HT-29 (cell line): ENCODE measurements around the gene MYO1A. TPM values are rescaled to one million over a fixed set of nuclear protein-coding genes. Genes with fewer than 3 reads are reported as not detected.
"Not testable (repeated sequence)": the region's sequence is repeated elsewhere in the genome, so short reads cannot be mapped to it uniquely, and the experiment has no call there.

Source experiments
- DNase-seq: peaks from one replicate; pipeline ENCODE4 v3.0.0-alpha.2; 2015; ENCODE audit warnings: low spot score
- total RNA-seq: library from RNA; depleted of rRNA; stranded (reverse); fragments of >200 nt; shearing (Covaris generic); gene quantifications from 2 replicates; pipeline ENCODE4 v1.2.3, GENCODE V29; 2014

The MYO1A gene
- total RNA-seq, 1 experiment from 2014 or later: 1.8 TPM

DNA sequence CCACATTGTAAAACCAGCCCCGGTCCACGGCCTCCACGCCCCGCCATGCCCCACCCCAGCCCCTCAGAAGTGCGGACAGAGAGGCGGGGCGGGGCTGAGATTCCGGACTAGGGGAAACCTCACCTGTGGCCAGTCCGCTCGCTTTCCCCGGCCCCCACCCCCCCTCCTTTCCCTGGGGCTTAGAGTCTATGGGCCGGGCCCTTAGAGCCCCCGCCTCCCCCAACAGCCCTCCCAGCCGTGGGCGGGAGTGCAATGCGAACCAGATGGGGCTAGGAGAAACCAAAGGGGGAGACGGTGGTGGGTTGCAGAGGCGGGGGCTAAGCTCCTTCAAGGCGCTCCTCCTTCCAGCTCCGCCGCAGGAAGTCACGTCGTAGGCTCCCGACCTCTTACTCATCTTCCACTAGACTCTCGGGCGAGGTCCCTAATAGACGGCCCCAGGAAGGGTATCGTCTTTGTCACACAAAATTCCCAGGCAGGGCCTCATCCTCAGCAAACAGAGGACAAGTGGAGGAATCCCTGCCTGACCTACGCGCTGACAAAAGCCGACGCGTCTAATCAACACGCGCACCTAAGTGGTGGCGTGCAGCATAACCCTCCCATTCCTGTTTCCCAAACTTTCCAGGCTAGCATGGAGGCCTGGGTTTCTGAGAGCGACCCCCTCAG lies 37.9 kb upstream of the MYO1A start:
- peak; percentile 66 for DNase-seq

DNA sequence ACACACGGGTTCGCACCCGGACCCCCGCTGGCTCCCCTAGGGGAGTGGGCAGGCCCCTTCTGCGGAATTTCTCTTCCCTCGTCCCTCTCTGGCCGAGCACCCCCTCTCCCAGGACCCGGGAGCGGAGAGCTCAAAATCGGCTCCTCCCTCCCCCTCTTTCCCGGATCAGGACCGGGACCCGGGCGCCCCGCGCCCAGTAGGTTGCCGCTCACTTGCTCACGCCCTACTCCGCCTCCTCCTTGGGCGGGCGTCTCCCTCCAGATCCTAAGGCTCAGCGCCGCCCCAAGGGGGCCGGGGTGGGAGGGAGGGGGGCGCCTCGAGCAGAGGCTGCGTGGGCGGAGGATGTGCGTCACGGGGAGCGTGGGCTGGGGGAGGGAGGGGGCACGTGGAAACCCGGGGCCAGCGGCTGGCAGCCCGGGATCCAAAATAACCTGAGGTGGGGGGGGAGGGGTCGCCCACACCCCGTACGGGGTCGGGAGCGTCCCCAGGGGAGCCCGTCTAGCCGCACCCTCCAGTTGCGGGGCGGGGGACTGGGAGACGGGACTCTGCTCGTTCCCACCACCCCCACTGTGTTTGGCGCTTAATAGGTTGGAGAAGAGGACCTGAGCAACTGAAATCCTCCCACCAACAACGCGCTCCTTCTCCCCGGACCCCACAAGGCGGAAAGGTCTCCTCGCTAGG lies 37.2 kb upstream of the MYO1A start:
- peak; percentile 62 for DNase-seq

DNA sequence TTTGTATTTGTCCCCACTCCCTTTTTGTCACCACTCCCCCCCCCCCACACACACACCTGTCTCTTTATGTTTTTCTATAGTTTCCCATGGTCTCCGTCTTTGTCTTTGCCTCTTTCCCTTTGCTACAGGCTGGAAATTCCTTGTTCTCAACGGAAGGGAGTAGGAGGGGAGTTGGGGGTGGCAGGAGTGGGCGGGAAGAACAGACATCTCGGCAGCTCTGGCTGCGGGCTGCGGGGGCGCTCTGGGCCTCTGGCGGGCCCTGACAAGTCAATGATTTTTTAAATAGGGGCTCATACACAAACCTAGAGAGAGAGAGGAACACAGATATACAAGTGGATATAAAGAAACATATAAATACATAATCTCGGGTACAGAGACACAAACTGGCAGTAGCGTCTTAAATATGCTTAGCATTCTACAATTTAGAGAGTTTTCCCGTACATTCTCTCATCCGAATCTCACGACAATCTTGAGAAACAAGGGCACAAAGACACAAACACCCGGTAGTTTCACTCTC lies 36.6 kb upstream of the MYO1A start:
- no peak for DNase-seq

DNA sequence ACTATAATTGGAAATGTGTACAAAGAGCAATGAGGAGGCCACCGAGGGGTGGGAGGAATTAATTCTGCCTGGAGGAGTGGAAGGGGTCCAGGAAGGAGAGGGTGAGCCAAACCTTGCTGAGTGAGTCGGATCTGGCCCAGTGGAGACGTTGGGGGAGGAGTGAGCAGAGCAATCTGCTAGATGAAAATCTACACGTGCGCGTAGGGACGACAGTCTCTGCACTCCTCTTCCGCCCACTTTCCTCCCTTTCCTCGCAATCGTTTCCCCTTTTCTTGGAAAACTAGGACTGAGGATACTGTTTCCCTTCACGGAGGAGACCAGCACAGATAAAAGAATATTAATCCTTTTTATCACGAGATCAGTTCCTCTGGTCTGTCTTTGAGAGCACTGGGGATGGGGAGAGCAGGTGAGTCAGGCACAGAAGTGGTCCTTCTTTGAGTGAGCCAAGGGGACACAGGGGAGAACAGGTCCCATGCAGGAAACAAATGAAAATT lies 36.1 kb upstream of the MYO1A start:
- DNase-seq: no peak

DNA sequence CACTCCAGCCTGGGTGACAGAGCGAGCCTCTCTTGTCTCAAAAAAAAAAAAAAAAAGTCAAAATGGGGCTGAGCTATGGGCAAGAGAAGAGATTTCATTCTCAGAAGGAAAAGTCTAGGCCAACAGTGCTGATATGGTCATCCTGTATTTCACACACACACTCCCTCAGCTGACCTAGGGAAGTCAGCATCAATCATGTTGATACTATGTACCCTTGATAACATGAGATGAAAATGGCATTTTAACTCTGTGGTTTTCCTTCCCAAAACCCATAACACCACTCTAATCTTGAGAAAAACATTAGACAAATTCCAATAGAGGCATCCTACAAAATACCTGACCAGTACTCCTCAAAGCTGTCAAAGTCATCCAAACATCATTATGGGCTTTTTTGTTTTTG lies 30.9 kb upstream of the MYO1A start:
- no peak for DNase-seq

DNA sequence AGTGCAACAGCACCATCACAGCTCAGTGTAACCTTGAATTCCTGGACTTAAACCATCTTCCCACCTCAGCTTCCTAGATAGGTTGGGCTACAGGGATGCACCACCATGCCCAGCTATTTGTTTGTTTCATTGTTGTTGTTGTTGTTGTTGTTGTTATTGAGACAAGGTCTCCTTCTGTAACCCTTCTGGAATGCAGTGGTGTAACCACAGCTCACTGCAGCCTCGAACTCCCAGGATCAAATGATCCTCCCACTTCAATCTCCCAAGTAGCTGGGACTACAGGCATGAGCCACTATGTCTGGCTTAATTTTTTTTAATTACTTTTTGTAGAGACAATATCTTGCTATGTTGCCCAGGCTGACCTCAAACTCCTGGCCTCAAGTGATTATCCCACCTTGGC lies 29.9 kb upstream of the MYO1A start:
- no peak for DNase-seq

DNA sequence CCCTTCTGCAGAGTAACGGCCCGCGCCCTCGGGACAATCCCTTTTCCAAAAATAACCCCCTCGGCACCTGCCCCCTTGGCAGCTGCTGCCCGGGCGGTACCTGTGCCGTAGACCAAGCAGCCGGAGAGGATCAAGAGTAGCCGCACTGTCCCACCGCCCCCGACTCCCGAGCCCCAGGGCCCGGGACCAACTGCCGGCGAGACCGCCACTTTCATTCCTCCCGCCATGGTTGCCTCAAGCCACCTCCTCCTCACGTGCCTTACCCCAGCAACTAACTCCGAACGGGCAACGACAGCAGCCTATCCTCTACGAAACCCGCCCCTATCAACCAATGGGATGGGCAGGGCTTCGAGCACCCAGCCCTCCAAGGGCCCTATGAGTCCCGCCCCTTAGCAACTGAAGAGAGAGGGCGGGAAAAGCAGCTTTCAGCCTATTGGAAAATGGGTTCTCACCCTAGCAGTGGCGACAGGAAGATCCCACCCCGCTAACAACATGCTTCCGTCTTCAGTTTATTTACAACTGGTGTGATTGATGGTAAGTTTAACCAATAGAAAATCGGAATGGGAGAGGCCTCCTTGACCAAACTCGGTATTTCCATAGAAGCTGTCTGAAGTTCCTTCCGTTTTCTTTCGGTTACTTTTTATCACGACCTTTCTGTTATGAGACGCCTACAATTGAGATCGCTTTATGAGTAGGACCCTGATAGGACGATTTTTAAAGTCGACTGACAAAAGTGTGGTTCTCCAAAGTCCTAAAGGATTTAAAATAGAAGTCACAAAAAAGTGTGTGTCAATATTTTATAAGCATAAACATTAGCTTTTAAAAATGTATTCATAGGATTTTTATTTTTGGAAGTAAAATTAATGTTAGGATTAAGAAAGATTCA lies 28.8 kb upstream of the MYO1A start, which contains the start of gene NEMP1:
NEMP1 (minus strand) TSS at position 273 of the 886 bp plus-strand sequence; CDS start at position 227, 46 bp downstream.
- peak; percentile 99 for DNase-seq

DNA sequence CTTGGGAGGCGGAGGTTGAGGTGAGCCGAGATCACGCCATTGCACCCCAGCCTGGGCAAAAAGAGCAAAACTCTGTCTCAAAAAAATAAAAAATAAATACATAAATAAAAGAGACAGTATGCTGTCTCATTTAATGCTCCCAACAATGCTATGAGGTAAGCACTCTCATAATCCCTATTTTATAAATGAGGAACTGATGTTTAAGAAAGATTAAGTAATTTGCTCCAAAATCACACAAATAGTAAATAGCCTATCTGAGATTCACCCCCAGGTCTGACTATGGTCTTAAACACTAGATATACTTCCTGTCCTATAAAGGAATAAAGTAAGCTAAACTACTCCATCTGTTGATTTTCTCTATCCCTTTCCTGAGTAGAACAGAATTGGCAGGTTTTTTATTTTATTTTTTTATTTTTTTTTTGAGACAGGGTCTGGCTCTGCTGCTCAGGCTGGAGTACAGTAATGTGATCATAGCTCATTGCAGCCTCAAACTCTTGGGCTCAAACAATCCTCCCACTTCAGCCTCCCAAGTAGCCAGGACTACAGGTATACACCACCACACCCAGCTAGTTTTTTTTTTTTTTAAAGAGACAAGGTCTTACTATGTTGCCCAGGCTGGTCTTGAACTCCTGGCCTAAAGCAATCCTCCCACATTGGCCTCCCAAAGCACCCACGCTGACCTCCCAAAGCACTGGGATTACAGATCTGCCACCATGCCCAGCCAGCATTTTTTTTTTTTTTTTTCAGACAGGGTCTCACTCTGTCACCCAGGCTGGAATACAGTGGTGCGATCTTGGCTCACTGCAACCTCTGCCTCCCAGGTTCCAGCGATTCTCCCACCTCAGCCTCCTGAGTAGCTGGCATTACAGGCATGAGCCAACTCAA lies 23.9 kb upstream of the MYO1A start:
- not testable (repeated sequence) for DNase-seq

DNA sequence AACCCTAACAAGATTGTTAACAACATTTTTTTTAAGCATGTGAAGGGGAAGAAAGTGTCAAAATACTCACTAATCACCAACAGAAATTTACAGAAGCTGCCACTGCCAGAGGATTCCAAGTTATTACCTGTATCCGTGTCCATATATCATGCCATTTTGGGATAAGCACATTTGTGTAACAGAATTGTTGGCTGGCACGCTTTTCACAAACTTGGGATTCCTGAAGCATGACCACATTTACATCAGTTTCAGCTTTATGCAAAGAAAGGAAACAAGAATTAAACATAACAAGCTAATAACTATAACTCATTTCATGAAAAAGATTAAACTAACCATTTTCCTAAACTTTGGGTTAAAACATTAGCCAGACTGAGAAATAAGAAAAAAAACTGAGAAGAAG lies 22.7 kb upstream of the MYO1A start:
- DNase-seq: no peak

DNA sequence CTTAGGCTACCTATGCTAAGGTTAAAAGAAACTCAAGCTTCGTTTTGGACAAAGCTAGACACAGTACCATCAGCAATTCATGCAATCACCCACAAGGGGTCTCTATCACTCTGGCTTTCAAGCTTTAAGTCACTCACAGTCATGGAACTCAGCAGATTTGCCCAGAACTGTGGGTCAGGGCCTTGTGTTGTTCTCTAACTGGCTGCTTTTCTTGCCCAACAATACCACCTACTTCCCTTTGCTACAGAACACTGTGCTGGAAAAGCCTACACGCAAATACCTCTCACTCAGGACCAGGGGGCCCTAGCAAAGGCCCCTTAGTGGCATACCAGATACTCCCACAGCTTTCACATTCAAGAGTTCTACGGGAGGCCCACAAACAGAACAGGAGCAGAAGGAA lies 19.6 kb upstream of the MYO1A start:
- peak; percentile 87 for DNase-seq

DNA sequence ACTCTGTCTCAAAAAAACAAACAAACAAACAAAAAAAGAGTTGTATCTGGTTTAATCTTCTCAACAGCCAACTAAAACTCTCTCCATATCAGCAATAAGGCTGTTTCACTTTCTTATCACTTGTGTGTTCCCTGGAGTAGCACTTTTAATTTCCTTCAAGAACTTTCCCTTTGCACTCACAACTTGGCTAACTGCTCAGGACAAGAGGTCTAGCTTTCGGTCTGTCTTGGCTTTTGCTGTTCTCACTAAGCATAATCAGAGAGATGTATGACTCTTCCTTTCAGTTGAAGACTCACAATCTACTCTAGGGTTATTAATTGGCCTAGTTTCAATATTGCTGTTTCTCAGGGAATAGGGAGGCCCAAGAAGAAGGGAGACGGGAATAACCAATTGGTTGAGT lies 16.3 kb upstream of the MYO1A start:
- DNase-seq: no peak

DNA sequence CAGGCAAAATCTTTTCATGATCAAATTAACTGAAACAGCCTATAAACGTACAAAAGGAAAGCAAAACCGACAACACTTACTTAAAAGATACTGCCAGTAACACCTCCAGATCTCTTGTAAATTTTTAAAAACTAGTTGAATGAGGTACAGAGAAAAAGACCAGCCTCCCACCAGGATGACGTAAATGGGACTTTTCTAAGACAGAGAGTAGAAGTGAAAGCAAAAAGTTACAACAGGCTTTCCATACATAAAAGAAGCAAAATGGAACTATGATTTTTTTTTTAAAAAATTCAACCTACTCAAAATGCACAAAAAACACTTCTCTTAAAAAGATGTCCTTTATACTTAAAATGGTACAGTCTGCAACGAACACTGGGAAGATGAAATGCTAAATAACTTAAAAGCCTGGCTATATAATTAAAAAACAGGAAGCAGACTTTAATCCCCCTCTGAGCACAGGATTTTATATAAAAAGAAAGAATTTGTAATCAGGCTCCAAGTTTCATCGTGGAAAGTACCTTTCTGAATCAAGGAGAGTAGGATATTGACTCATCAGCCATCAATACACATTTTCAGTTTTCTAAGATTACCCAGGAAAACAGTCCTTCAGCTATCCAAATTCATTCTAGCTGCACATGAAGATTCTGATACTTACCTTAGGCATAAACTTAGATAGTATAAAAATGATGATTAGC lies 14.2 kb upstream of the MYO1A start:
- no peak for DNase-seq

DNA sequence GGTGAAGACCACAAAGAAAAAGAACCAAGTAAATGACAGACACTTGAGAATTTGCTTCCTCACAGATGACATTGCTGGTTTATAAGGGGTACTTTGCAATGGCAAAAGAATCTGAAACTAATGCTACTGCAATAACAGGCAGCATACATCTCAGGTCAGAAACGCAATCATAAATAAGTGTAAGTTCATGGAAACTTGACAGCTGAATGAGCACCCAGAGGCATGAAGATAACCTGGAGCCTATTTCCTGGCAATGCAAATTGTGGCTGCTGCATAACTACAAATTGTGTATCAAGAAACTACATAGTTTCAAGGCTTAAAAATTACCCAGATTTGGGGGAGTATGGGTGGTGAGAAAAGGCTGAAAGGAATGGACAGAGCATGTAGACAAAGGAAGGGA lies 8.5 kb upstream of the MYO1A start:
- DNase-seq: no peak

DNA sequence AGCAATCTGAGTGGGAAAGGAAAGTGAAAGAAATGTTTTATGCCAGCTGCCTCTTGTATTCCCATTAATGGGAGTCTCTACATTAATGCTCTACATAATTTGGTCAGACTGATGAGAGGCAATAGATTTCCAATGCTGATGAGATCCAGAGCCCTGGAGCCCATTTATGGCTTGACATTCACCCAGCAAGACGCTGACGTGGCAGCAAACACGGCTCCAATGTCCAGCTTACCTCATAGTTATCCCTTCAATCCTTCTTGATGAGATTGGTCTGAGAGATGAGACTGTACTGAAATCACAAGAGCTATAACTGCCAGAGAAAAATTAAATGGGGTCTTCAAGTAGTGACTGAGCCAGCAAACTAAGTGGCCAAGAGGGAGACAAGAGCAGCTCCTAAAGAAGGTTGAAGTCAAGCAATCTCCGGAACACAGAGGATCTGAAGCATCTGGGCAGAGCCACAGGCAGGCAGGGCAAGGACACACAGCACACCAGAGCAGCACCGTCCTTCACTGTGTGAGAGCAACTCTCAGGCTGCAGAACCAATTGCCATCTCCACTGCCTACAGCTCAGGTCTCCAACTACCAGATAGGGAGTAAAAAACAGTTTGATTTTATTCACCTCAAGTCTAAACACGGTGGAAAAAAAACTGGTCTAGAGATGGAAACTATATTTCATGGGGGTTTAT lies 7.3 kb upstream of the MYO1A start:
- no peak for DNase-seq

DNA sequence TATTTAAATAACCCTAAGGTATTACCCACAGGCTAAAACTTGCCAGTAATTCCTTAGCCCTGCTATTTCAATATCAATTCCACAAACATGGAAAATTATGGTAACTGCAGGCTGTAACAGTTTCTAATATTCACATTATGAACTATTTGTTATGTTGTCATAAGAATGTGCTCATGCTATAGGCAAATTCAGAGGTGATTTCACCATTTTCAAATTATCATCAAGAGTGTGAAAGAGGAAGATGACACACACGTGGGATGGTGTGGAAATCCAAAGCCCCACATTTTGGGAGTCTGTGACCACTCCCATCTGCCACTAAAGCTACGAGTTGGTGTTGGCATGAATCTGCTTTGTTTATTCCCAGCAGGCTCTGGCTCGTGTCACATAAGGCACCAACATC lies 5.9 kb upstream of the MYO1A start:
- no peak for DNase-seq

DNA sequence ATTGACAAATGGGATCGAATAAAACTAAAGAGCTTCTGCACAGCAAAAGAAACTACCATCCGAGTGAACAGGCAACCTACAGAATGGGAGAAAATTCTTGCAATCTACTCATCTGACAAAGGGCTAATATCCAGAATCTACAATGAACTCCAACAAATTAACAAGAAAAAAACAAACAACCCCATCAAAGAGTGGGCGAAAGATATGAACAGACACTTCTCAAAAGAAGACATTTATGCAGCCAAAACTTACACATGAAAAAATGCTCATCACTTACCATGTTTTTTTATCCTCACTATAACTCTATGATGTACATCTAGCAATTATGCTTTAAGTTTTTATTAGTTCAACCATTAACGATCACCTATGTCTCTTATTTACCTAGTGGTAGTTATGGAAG lies 4.0 kb upstream of the MYO1A start:
- DNase-seq: not testable (repeated sequence)

DNA sequence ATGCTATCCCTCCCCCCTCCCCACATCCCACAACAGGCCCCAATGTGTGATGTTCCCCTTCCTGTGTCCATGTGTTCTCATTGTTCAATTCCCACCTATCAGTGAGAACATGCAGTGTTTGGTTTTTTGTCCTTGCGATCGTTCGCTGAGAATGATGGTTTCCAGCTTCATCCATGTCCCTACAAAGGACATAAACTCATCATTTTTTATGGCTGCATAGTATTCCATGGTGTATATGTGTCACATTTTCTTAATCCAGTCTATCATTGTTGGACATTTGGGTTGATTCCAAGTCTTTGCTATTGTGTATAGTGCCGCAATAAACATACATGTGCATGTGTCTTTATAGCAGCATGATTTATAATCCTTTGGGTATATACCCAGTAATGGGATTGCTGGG lies 3.2 kb upstream of the MYO1A start:
- not testable (repeated sequence) for DNase-seq

DNA sequence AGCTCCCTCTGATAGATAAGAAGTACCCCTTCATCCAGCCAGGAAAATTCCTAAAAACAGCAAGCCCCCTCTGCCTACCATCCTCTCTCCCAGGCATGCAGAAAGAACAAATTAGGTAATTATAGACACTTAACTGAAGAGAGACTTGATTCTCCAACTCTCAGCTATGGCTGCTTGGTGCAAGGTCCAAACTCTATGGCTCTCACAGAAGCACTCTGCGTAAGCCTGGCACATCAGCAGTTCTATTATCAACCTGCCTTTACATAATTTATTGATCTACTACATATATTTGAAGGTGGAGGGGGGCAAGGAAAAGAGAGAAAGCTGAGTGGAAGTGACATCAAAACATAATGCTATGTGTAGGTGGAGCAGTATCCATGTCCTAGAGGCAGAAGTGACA lies 1.1 kb upstream of the MYO1A start:
- DNase-seq: no peak

DNA sequence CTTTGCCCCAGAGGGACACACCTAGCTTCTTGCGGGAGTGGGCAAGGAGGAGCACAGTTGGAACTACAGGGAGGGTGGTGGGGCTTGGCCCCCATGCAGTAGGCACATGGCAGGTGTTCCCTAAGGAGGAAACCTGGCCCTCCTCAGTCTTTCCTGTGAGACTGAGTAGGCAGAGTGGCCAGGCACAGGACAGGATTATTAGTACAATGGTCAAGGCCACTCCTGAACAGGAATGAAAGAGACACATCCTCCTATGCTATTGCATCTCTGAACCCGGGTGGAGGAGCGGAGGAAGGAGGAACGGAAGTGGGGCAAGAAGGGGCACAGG lies 846 bp downstream of the MYO1A start:
- no peak for DNase-seq
